GM12878 (cell line): ENCODE results near the gene SRC.

Source experiments
- EZH2 ChIP-seq: IDR thresholded peaks from 2 replicates; pipeline ENCODE4 v1.6.1; 2012; ENCODE audit warnings: low read depth, mild to moderate bottlenecking, control low read depth, inconsistent platforms, low read length, borderline replicate concordance; ENCODE audit not compliant: control insufficient read depth
- POLR2A ChIP-seq: IDR thresholded peaks from 2 replicates; pipeline ENCODE4 v1.6.1; 2011; ENCODE audit warnings: low read depth, mild to moderate bottlenecking, low read length
- POLR2AphosphoS5 ChIP-seq: IDR thresholded peaks from 2 replicates; pipeline ENCODE4 v1.6.1; 2011; ENCODE audit warnings: mild to moderate bottlenecking, low read length, inconsistent platforms
- RAD21 ChIP-seq: IDR thresholded peaks from 2 replicates; pipeline ENCODE4 v1.6.1; 2011; ENCODE audit warnings: mild to moderate bottlenecking, low read depth, low read length, moderate library complexity; ENCODE audit not compliant: insufficient read depth

GRCh38 chr20:37398750-37399621, 53.0 kb downstream of the SRC start:
- TF ChIP-seq POLR2A (no peak), EZH2 (no peak), POLR2AphosphoS5 (no peak), RAD21 (no peak)
